ENCODE measurements around the gene RNF186.
"Not testable (repeated sequence)": the region's sequence is repeated elsewhere in the genome, so short reads cannot be mapped to it uniquely, and the experiment has no call there.

The RNF186 gene

GRCh38 chr1:19825298-19825697, 10.2 kb upstream of the RNF186 start:
- Histone ChIP-seq H3K27ac (ENCODE audit: low read depth, low read length, severe bottlenecking) (no peak overlapping the region), H3K4me3 (ENCODE audit: extremely low read depth, insufficient read depth, low read length, poor library complexity, severe bottlenecking) (no peak overlapping the region), H3K36me3 (ENCODE audit: control insufficient read depth, insufficient read depth, low read length) (no peaks in the 10 kb centered on the region), H3K4me1 (ENCODE audit: control insufficient read depth, insufficient read depth, low read length, poor library complexity, severe bottlenecking) (peaks cover 5% of the 10 kb centered on the region), H3K9me3 (ENCODE audit: control insufficient read depth, low read length) (no peaks in the 10 kb centered on the region)
- 50% methylated on average over 6 of the region's 6 CpGs for WGBS, 2 experiments (ENCODE audit: insufficient coverage in 2 of 2)

GRCh38 chr1:19824541-19824940, 9.5 kb upstream of the RNF186 start:
- no peak overlapping the region for H3K4me3 ChIP-seq (ENCODE audit: extremely low read depth, insufficient read depth, low read length, poor library complexity, severe bottlenecking)
- no peak overlapping the region for H3K27ac ChIP-seq (ENCODE audit: low read depth, low read length, severe bottlenecking)
- no peaks in the 10 kb centered on the region for H3K9me3 ChIP-seq (ENCODE audit: control insufficient read depth, low read length)
- H3K4me1 ChIP-seq (ENCODE audit: control insufficient read depth, insufficient read depth, low read length, poor library complexity, severe bottlenecking), result peaks cover 5% of the 10 kb centered on the region
- WGBS, 2 experiments (ENCODE audit: insufficient coverage in 2 of 2), result 74 to 78% methylated on average over 3 of the region's 4 CpGs
- H3K36me3 ChIP-seq (ENCODE audit: control insufficient read depth, insufficient read depth, low read length), result no peaks in the 10 kb centered on the region

GRCh38 chr1:19824036-19824435, 9.0 kb upstream of the RNF186 start:
- H3K27ac ChIP-seq (ENCODE audit: low read depth, low read length, severe bottlenecking), result no peak overlapping the region
- H3K36me3 ChIP-seq (ENCODE audit: control insufficient read depth, insufficient read depth, low read length), result no peaks in the 10 kb centered on the region
- WGBS, 2 experiments (ENCODE audit: insufficient coverage in 2 of 2), result 74 to 93% methylated on average over 4 to 5 of the region's 5 CpGs
- H3K4me3 ChIP-seq (ENCODE audit: extremely low read depth, insufficient read depth, low read length, poor library complexity, severe bottlenecking), result no peak overlapping the region
- H3K4me1 ChIP-seq (ENCODE audit: control insufficient read depth, insufficient read depth, low read length, poor library complexity, severe bottlenecking), result peaks cover 5% of the 10 kb centered on the region
- no peaks in the 10 kb centered on the region for H3K9me3 ChIP-seq (ENCODE audit: control insufficient read depth, low read length)

GRCh38 chr1:19819701-19820100, 4.6 kb upstream of the RNF186 start:
- Histone ChIP-seq H3K4me3 (ENCODE audit: extremely low read depth, insufficient read depth, low read length, poor library complexity, severe bottlenecking) (no peak overlapping the region), H3K9me3 (ENCODE audit: control insufficient read depth, low read length) (no peaks in the 10 kb centered on the region), H3K27ac (ENCODE audit: low read depth, low read length, severe bottlenecking) (no peak overlapping the region), H3K4me1 (ENCODE audit: control insufficient read depth, insufficient read depth, low read length, poor library complexity, severe bottlenecking) (peaks cover 3% of the 10 kb centered on the region), H3K36me3 (ENCODE audit: control insufficient read depth, insufficient read depth, low read length) (no peaks in the 10 kb centered on the region)
- 71 to 83% methylated on average over 3 of the region's 5 CpGs for WGBS, 2 experiments (ENCODE audit: insufficient coverage in 2 of 2)

- 100% methylated on average over 1 of the region's 3 CpGs; no CpG with 5 or more reads in 1 of the 2 experiments for WGBS, 2 experiments (ENCODE audit: insufficient coverage in 2 of 2)
Observed at GRCh38 chr1:19818324-19818723, 3.2 kb upstream of the RNF186 start.

GRCh38 chr1:19817160-19817559, 2.1 kb upstream of the RNF186 start:
- WGBS, 2 experiments (ENCODE audit: insufficient coverage in 2 of 2), result 67 to 79% methylated on average over 5 of the region's 5 CpGs
- no peak overlapping the region for H3K27ac ChIP-seq (ENCODE audit: low read depth, low read length, severe bottlenecking)
- H3K4me1 ChIP-seq (ENCODE audit: control insufficient read depth, insufficient read depth, low read length, poor library complexity, severe bottlenecking), result no peaks in the 10 kb centered on the region
- H3K36me3 ChIP-seq (ENCODE audit: control insufficient read depth, insufficient read depth, low read length), result no peaks in the 10 kb centered on the region
- no peaks in the 10 kb centered on the region for H3K9me3 ChIP-seq (ENCODE audit: control insufficient read depth, low read length)
- no peak overlapping the region for H3K4me3 ChIP-seq (ENCODE audit: extremely low read depth, insufficient read depth, low read length, poor library complexity, severe bottlenecking)

More at GRCh38 chr1:19818324-19818723, 3.2 kb upstream of the RNF186 start:
- Histone ChIP-seq H3K36me3 (ENCODE audit: control insufficient read depth, insufficient read depth, low read length) (no peaks in the 10 kb centered on the region), H3K27ac (ENCODE audit: low read depth, low read length, severe bottlenecking) (no peak overlapping the region), H3K4me1 (ENCODE audit: control insufficient read depth, insufficient read depth, low read length, poor library complexity, severe bottlenecking) (no peaks in the 10 kb centered on the region), H3K9me3 (ENCODE audit: control insufficient read depth, low read length) (no peaks in the 10 kb centered on the region), H3K4me3 (ENCODE audit: extremely low read depth, insufficient read depth, low read length, poor library complexity, severe bottlenecking) (no peak overlapping the region)

- H3K36me3 ChIP-seq (ENCODE audit: control insufficient read depth, insufficient read depth, low read length); H3K9me3 ChIP-seq (ENCODE audit: control insufficient read depth, low read length); H3K4me3 ChIP-seq (ENCODE audit: extremely low read depth, insufficient read depth, low read length, poor library complexity, severe bottlenecking); H3K27ac ChIP-seq (ENCODE audit: low read depth, low read length, severe bottlenecking); H3K4me1 ChIP-seq (ENCODE audit: control insufficient read depth, insufficient read depth, low read length, poor library complexity, severe bottlenecking): not testable (repeated sequence)
- WGBS, 2 experiments (ENCODE audit: insufficient coverage in 2 of 2), result 0 to 56% methylated on average over 1 of the region's 1 CpG
Observed at GRCh38 chr1:19816737-19817086, 1.6 kb upstream of the RNF186 start.

- H3K27ac ChIP-seq (ENCODE audit: low read depth, low read length, severe bottlenecking), result no peak overlapping the region
- no peak overlapping the region for H3K4me3 ChIP-seq (ENCODE audit: extremely low read depth, insufficient read depth, low read length, poor library complexity, severe bottlenecking)
- H3K36me3 ChIP-seq (ENCODE audit: control insufficient read depth, insufficient read depth, low read length), result no peaks in the 10 kb centered on the region
- peaks cover 4% of the 10 kb centered on the region for H3K4me1 ChIP-seq (ENCODE audit: control insufficient read depth, insufficient read depth, low read length, poor library complexity, severe bottlenecking)
- WGBS, 2 experiments (ENCODE audit: insufficient coverage in 2 of 2), result 81 to 83% methylated on average over 12 to 15 of the region's 15 CpGs
- H3K9me3 ChIP-seq (ENCODE audit: control insufficient read depth, low read length), result no peaks in the 10 kb centered on the region
Observed at GRCh38 chr1:19815801-19816736, 986 bp upstream of the RNF186 start.

- no peak overlapping the region for H3K4me3 ChIP-seq (ENCODE audit: extremely low read depth, insufficient read depth, low read length, poor library complexity, severe bottlenecking)
- WGBS, 2 experiments (ENCODE audit: insufficient coverage in 2 of 2), result 96% methylated on average over 14 to 15 of the region's 15 CpGs
Observed at GRCh38 chr1:19814244-19814661, 830 bp downstream of the RNF186 start.

GRCh38 chr1:19813643-19813960, 1.5 kb downstream of the RNF186 start:
- 95% methylated on average over 3 of the region's 4 CpGs; no CpG with 5 or more reads in 1 of the 2 experiments for WGBS, 2 experiments (ENCODE audit: insufficient coverage in 2 of 2)

More at GRCh38 chr1:19814244-19814661, 830 bp downstream of the RNF186 start:
- Histone ChIP-seq H3K9me3 (ENCODE audit: control insufficient read depth, low read length) (no peaks in the 10 kb centered on the region), H3K4me1 (ENCODE audit: control insufficient read depth, insufficient read depth, low read length, poor library complexity, severe bottlenecking) (peaks cover 4% of the 10 kb centered on the region), H3K27ac (ENCODE audit: low read depth, low read length, severe bottlenecking) (no peak overlapping the region), H3K36me3 (ENCODE audit: control insufficient read depth, insufficient read depth, low read length) (no peaks in the 10 kb centered on the region)

More at GRCh38 chr1:19813643-19813960, 1.5 kb downstream of the RNF186 start:
- Histone ChIP-seq H3K4me3 (ENCODE audit: extremely low read depth, insufficient read depth, low read length, poor library complexity, severe bottlenecking) (no peak overlapping the region), H3K27ac (ENCODE audit: low read depth, low read length, severe bottlenecking) (no peak overlapping the region), H3K36me3 (ENCODE audit: control insufficient read depth, insufficient read depth, low read length) (no peaks in the 10 kb centered on the region), H3K9me3 (ENCODE audit: control insufficient read depth, low read length) (no peaks in the 10 kb centered on the region), H3K4me1 (ENCODE audit: control insufficient read depth, insufficient read depth, low read length, poor library complexity, severe bottlenecking) (peaks cover 4% of the 10 kb centered on the region)

Data from mesodermal cell (in vitro differentiated cells).